WI38 (cell line): ENCODE results near the gene CDX1.

Experiments
- H3K4me3 ChIP-seq: 2 replicates; pipeline ENCODE4 v1.5.1; 2011; ENCODE audit warnings: low read depth, mild to moderate bottlenecking, control low read depth, low read length
- TF ChIP-seq, protein P1 (sequence below): IDR thresholded peaks from 2 replicates; pipeline ENCODE4 v1.5.1; 2012; ENCODE audit warnings: low read depth, mild to moderate bottlenecking, control low read depth, low read length

CDX1 gene

DNA sequence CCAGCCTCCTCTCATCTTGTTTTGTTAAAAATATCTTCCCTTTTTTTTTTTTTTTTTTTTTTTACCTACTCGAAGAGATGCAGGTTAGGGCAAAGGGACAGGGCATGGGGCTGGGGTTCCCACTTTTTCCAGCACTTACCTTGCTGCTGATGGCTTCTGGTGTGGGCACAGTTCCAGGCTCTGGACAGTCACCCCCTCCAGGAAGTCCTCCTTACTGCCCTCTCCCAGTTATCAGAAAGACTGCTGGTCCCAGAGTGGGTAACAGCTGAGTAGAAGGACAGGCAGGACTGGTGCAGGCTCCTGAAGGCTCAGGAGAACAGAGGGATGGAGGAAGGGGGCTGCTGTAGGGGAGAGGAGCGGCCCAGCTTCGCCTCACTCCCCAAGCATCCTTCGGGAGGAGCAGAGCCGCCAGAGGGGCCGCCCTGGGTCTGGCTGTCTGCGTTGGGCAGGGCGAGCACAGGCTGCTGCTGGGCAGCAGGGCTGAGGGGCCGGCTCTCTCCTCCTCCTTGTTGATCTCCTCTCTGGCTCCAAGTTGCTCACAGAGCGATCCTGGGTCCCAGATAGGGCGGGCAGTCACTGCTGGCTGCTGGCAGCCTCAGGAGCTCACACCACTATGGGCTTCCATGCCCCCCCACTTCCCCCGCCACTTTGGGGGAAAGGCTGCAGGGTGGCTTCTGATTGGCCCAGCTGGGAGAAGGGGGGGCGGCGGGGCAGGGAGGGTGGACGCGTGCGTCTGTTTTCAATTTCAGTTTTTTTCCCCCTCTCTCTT, 11.1 kb upstream of the CDX1 start, which contains the start of gene PDGFRB:
Gene PDGFRB (minus strand): TSS at position 588 of the 769 bp plus-strand sequence. CDS start 18,798 bp downstream, outside the sequence.
- TF ChIP-seq, protein P1, sequence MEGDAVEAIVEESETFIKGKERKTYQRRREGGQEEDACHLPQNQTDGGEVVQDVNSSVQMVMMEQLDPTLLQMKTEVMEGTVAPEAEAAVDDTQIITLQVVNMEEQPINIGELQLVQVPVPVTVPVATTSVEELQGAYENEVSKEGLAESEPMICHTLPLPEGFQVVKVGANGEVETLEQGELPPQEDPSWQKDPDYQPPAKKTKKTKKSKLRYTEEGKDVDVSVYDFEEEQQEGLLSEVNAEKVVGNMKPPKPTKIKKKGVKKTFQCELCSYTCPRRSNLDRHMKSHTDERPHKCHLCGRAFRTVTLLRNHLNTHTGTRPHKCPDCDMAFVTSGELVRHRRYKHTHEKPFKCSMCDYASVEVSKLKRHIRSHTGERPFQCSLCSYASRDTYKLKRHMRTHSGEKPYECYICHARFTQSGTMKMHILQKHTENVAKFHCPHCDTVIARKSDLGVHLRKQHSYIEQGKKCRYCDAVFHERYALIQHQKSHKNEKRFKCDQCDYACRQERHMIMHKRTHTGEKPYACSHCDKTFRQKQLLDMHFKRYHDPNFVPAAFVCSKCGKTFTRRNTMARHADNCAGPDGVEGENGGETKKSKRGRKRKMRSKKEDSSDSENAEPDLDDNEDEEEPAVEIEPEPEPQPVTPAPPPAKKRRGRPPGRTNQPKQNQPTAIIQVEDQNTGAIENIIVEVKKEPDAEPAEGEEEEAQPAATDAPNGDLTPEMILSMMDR: no peak
- peak within 1 kb of the TSS; percentile 99 for H3K4me3 ChIP-seq

DNA sequence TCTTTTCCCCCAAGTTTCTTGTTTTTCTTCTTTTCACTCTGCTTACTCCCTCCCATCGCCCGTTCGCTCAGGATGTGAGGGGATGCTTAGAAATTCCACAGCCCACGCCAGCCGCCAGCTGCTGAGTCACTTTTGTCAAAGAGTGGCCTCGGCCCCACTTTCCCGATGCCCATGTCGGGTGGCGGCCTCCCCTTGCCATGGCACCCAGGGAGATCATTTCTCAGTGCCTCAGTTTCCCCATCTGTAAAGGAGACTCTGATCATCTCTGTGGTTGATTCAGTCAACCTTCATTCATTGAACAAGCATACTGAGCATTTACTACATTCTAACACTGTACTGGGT, 10.6 kb upstream of the CDX1 start:
- peak overlapping the region; percentile 99 for H3K4me3 ChIP-seq
- TF ChIP-seq, protein P1: no peak

DNA sequence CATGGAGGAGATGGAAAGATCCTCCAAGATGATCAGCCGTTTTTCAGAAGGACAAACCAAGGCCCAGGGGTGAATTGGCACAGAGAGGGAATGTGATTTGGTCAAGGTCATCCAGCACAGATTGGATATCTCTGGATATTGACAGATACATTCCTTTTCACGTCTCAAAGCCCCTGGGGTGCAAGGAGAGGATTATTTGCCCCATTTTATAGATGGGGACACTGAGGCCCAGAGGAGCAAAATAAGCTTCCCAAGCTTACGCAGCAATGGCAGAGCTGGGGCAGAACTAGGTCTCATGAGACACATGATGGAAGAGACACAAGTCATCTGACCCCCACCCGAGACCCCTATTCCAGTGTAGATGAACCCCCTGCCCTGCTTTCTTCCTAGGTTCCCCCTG, 10.0 kb upstream of the CDX1 start:
- TF ChIP-seq, protein P1: no peak

GRCh38 chr5:150157168-150157567, 9.4 kb upstream of the CDX1 start:
- TF ChIP-seq, protein P1: no peak
- no peak overlapping the region for H3K4me3 ChIP-seq

More for the DNA sequence above, 10.0 kb upstream of the CDX1 start:
- no peak overlapping the region for H3K4me3 ChIP-seq

DNA sequence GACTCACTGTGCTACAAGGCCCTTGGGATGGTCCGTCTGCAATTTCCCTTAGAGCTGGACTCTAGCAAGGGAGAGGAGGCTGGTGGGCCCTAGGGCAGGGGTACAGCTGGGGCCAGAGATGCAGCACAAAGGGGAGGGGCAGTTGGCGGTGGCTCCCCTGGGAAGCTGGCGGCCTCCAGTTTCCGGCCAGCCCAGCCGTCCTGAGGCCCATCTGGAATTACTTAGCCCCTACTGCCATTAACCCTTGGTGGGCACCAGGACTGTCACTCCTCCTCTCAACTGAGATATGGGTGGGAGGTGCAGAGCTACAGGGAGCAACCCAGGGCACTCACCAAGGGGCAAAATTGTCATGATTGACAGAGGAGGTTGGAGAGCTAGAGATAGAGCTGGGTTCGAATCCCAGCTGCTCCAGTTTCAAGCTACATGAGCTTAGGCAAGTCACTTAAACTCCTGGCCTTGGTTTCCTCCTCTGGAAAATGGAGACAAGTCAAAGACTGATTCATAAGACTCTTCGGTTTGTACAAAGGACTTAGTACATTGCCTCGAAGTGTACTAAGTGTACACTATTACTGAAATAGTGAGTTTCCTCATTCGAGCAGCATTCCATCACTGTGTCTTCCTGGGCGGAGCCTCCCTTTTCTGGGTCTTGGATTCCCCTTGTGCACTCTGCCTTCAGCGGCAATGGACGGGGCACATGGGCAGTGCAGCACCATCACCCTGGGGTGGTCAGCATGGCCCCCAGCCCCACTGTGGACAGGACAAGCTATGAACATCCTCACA, 8.2 kb upstream of the CDX1 start:
- no peak overlapping the region for H3K4me3 ChIP-seq
- TF ChIP-seq, protein P1: no peak

DNA sequence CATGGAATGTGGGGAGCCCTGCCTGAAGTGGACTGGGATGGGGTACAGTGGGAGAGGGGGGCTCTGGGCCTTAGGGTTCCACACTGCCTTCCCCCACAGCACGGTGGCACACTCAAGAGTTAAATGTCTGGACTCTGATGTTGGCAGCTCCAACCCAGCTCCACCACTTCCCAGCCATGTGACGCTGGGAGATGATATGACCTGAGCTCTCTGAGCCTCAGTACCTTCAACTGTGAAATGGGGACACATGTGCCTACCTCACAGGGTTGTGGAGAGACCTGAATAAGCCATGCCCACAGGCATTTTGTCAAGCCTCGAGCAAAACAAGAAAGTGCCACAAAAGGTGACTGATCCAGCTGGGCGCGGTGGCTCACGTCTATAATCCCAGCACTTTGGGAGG, 7.5 kb upstream of the CDX1 start:
- no peak overlapping the region for H3K4me3 ChIP-seq
- TF ChIP-seq, protein P1: no peak

GRCh38 chr5:150159741-150160179, 6.8 kb upstream of the CDX1 start:
- H3K4me3 ChIP-seq: no peak overlapping the region
- TF ChIP-seq, protein P1: no peak
